Stomach (tissue), 9 donors: ENCODE measurements around the gene GNE. TPM values are rescaled to one million over a fixed set of nuclear protein-coding genes. Genes with fewer than 3 reads are reported as not detected.
A peak's percentile ranks its signal among the peaks of the same experiment; 100 is the strongest.

Experiments used
- DNase-seq, 2 donors: peaks; one replicate each; pipeline versions ENCODE4 v3.0.0 to v3.0.0-alpha.2; 2013 to 2019
- H3K27ac ChIP-seq, 5 donors: fragments of 200-600 bp in 4 of 5; sonication (generic) in 4 of 5; one replicate each; pipeline ENCODE4 v1.5.1; 2013 to 2019; ENCODE audit warnings: mild to moderate bottlenecking in 1 of 5, moderate library complexity in 1 of 5
- H3K27me3 ChIP-seq, 3 donors: fragments of 200-600 bp; sonication (generic); one replicate each; pipeline ENCODE4 v1.5.1; 2017 to 2019; ENCODE audit warnings: mixed run types in 1 of 3
- H3K36me3 ChIP-seq, 4 donors: fragments of 200-600 bp; sonication (generic); 1 replicate in 3 of 4; 2 replicates in 1 of 4; pipeline ENCODE4 v1.5.1; 2016 to 2019
- H3K4me1 ChIP-seq, 4 donors: fragments of 200-600 bp; sonication (generic); one replicate each; pipeline ENCODE4 v1.5.1; 2016 to 2019
- H3K4me3 ChIP-seq, 4 donors: fragments of 200-600 bp; sonication (generic) in 3 of 4; one replicate each; pipeline ENCODE4 v1.5.1; 2016 to 2019; ENCODE audit warnings: mild to moderate bottlenecking in 1 of 4
- H3K9me3 ChIP-seq, 4 donors: fragments of 200-600 bp; sonication (generic); one replicate each; pipeline ENCODE4 v1.5.1; 2016 to 2019
- EP300 ChIP-seq: sonication (generic); formaldehyde crosslinking; IDR thresholded peaks from one replicate; pipeline ENCODE4 v1.6.1; 2017; ENCODE audit warnings: antibody characterized with exemption
- POLR2A ChIP-seq, 4 donors: fragments of 450-650 bp; IDR thresholded peaks; one replicate each; pipeline ENCODE4 v1.6.1; 2016; ENCODE audit warnings: antibody characterized with exemption in 4 of 4, control low read depth in 2 of 4, mild to moderate bottlenecking in 1 of 4, moderate library complexity in 1 of 4
- POLR2AphosphoS5 ChIP-seq, 3 donors: sonication (generic); formaldehyde crosslinking; IDR thresholded peaks; one replicate each; pipeline ENCODE4 v1.6.1; 2016; ENCODE audit warnings: antibody characterized with exemption in 3 of 3
- WGBS, 5 donors: extraction: QIAGEN DNeasy Blood & Tissue Kit in 3 of 5; methylation state at CpG; one replicate each; pipeline versions ENCODE4 v1.1.5 to v1.1.7; 2013 to 2018; 5-methylcytosine and 5-hydroxymethylcytosine counted together
- intact Hi-C: fragments of 100-400 bp; cut with DNase I; formaldehyde crosslinking; loops from one replicate; pipeline ENCODE4 v1.15.1; 2023; ENCODE audit warnings: low total_unique reads
- polyA plus RNA-seq, 3 donors: library from polyadenylated mRNA; stranded (reverse); fragments of 200-250 nt; gene quantifications; one replicate each; pipeline ENCODE4 v1.2.3, GENCODE V29; 2013
- total RNA-seq, 5 donors: library from RNA; depleted of rRNA; stranded (reverse); fragments of >200 nt; gene quantifications; one replicate each; pipeline versions ENCODE4 v1.1.0 to v1.2.3, GENCODE V29; 2014 to 2016
- TF ChIP-seq, protein P1 (sequence below), 7 experiments: fragments of 450-650 bp in 4 of 7; fragments of 200-600 bp in 3 of 7; sonication (generic) in 3 of 7; IDR thresholded peaks; one replicate each; pipeline ENCODE4 v1.5.1; 2016 to 2019; ENCODE audit warnings: antibody characterized with exemption in 7 of 7, control low read depth in 2 of 7, mild to moderate bottlenecking in 1 of 7
- donor health status: healthy with polysubstance abuse.
- donor health status: Bipolar disorder and iron deficiency.
- donor health status: healthy.

Gene GNE
- total and polyA plus RNA-seq, 8 donors, result 2.3 to 63.1 (median 11.4) TPM

GRCh38 chr9:36268007-36268427 lies 9.8 kb upstream of the GNE start:
- Histone ChIP-seq H3K36me3 (peaks cover 0 to 5% (median 0%) of the 10 kb centered on the region in 4 donors), H3K4me3 (no peak overlapping the region), H3K27ac (no peak overlapping the region), H3K27me3 (no peaks in the 10 kb centered on the region), H3K9me3 (no peaks in the 10 kb centered on the region), H3K4me1 (no peaks in the 10 kb centered on the region)
- WGBS, 5 donors, result 64 to 96% (median 89%) methylated on average over 2 to 3 of the region's 3 CpGs
- intact Hi-C loops, result no loop called here
- TF ChIP-seq POLR2A (IDR thresholded peaks at IDR 0.05), result no peak
- TF ChIP-seq, protein P1, sequence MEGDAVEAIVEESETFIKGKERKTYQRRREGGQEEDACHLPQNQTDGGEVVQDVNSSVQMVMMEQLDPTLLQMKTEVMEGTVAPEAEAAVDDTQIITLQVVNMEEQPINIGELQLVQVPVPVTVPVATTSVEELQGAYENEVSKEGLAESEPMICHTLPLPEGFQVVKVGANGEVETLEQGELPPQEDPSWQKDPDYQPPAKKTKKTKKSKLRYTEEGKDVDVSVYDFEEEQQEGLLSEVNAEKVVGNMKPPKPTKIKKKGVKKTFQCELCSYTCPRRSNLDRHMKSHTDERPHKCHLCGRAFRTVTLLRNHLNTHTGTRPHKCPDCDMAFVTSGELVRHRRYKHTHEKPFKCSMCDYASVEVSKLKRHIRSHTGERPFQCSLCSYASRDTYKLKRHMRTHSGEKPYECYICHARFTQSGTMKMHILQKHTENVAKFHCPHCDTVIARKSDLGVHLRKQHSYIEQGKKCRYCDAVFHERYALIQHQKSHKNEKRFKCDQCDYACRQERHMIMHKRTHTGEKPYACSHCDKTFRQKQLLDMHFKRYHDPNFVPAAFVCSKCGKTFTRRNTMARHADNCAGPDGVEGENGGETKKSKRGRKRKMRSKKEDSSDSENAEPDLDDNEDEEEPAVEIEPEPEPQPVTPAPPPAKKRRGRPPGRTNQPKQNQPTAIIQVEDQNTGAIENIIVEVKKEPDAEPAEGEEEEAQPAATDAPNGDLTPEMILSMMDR (IDR thresholded peaks at IDR 0.05), result no peak
- TF ChIP-seq POLR2AphosphoS5 (IDR thresholded peaks at IDR 0.05), result no peak
- TF ChIP-seq EP300, result no peak
- DNase-seq, result no peak

- TF ChIP-seq POLR2A (IDR thresholded peaks at IDR 0.05) (no peak), EP300 (no peak), POLR2AphosphoS5 (IDR thresholded peaks at IDR 0.05) (no peak)
- TF ChIP-seq, protein P1 (IDR thresholded peaks at IDR 0.05), result no peak
- WGBS, 5 donors, result 96 to 98% (median 97%) methylated on average over 17 to 22 of the region's 22 CpGs
- peaks cover 0 to 5% (median 0%) of the 10 kb centered on the region in 4 donors for H3K36me3 ChIP-seq
- H3K27me3 ChIP-seq, result no peaks in the 10 kb centered on the region
- no peak overlapping the region for H3K4me3 ChIP-seq
- no peaks in the 10 kb centered on the region for H3K9me3 ChIP-seq
- no peaks in the 10 kb centered on the region for H3K4me1 ChIP-seq
- H3K27ac ChIP-seq, result no peak overlapping the region
- intact Hi-C loops, result no loop called here
- DNase-seq, result no peak
Measured at GRCh38 chr9:36264896-36265295, 6.6 kb upstream of the GNE start.

- Histone ChIP-seq H3K27me3 (no peaks in the 10 kb centered on the region), H3K9me3 (no peaks in the 10 kb centered on the region), H3K36me3 (peaks cover 0 to 5% (median 0%) of the 10 kb centered on the region in 4 donors), H3K27ac (no peak overlapping the region), H3K4me3 (no peak overlapping the region), H3K4me1 (peaks cover 0 to 5% (median 4%) of the 10 kb centered on the region in 4 donors)
- intact Hi-C loops, result no loop called here
- WGBS, 5 donors, result 82 to 90% (median 86%) methylated on average over 2 of the region's 2 CpGs
- no peak for DNase-seq
- TF ChIP-seq, protein P1 (IDR thresholded peaks at IDR 0.05), result no peak
- no peak for TF ChIP-seq POLR2A (IDR thresholded peaks at IDR 0.05)
- TF ChIP-seq EP300, result no peak
Measured at GRCh38 chr9:36263683-36264082, 5.4 kb upstream of the GNE start.

- Histone ChIP-seq H3K4me1 (peaks cover 0 to 26% (median 21%) of the 10 kb centered on the region in 4 donors), H3K27me3 (no peaks in the 10 kb centered on the region), H3K27ac (peak overlapping the region; percentile 85 to 98 (median 96)), H3K4me3 (peak overlapping the region; percentile 83 to 92 (median 88)), H3K9me3 (no peaks in the 10 kb centered on the region), H3K36me3 (no peaks in the 10 kb centered on the region)
- intact Hi-C loops, result no loop called here
- TF ChIP-seq POLR2A (IDR thresholded peaks at IDR 0.05) (no peak), EP300 (no peak), POLR2AphosphoS5 (IDR thresholded peaks at IDR 0.05) (no peak)
- TF ChIP-seq, protein P1 (IDR thresholded peaks at IDR 0.05), result no peak
- WGBS, 5 donors, result 43 to 60% (median 47%) methylated on average over 7 of the region's 7 CpGs
- no peak for DNase-seq
Measured at GRCh38 chr9:36258996-36259533, 817 bp upstream of the GNE start.
